HL-60 (cell line): ENCODE data around the gene COPB2.

ENCODE experiments used
- DNase-seq, 2 experiments: peaks; one replicate each; pipeline ENCODE4 v3.0.0-alpha.2; 2010 to 2020; ENCODE audit warnings: low read depth in 1 of 2, low spot score in 1 of 2
- H3K27ac ChIP-seq: fragments of 250-450 bp; sonication (Bioruptor Pico); replicated peaks from 2 replicates; pipeline ENCODE4 v1.5.1; 2020; ENCODE audit warnings: mild to moderate bottlenecking, moderate library complexity
- H3K27me3 ChIP-seq: fragments of 250-450 bp; sonication (Bioruptor Pico); 2 replicates; pipeline ENCODE4 v1.5.1; 2021; ENCODE audit warnings: mild to moderate bottlenecking, moderate library complexity; ENCODE audit not compliant: insufficient read depth, poor library complexity, severe bottlenecking
- H3K4me3 ChIP-seq: replicated peaks from 2 replicates; pipeline ENCODE4 v1.5.1; 2011; ENCODE audit warnings: mild to moderate bottlenecking, control low read depth, low read length; ENCODE audit not compliant: insufficient read depth
- CTCF ChIP-seq: IDR thresholded peaks from one replicate; pipeline ENCODE4 v1.5.1; 2011; ENCODE audit warnings: low read length, control low read depth, inconsistent platforms; ENCODE audit not compliant: insufficient read depth
- GABPA ChIP-seq: IDR thresholded peaks from 2 replicates; pipeline ENCODE4 v1.6.1; 2012; ENCODE audit warnings: low read depth
- POLR2AphosphoS5 ChIP-seq: IDR thresholded peaks from 2 replicates; pipeline ENCODE4 v1.6.1; 2012; ENCODE audit warnings: low read depth
- SPI1 ChIP-seq: IDR thresholded peaks from 2 replicates; pipeline ENCODE4 v1.6.1; 2012; ENCODE audit warnings: low read depth, mild to moderate bottlenecking, borderline replicate concordance
- TF ChIP-seq, protein P1 (sequence below): IDR thresholded peaks from 2 replicates; pipeline ENCODE4 v1.6.1; 2012; ENCODE audit warnings: low read depth; ENCODE audit not compliant: insufficient replicate concordance

The COPB2 gene

DNA sequence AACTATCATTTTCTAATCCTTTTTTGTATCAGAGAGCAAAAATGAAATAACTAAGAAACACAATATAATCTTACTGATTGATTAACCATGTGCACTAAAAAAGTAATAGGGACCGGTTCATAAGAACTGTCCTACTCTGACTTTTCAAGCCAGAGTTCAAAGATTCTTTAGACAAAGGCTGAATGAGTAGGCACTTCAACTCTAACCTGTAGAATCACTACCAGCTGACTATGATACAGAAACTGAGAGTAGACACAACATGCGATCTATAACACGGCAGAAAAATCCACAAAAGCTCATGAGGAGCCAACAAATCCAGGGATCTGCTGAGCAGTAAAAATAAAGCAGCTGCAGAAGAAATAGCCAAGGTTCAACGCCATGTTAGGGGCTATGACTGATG, 8.9 kb downstream of the COPB2 start:
- Histone ChIP-seq H3K27me3 (no peaks in the 10 kb centered on the region), H3K4me3 (no peak overlapping the region), H3K27ac (no peak overlapping the region)
- DNase-seq: no peak
- TF ChIP-seq, protein P1, sequence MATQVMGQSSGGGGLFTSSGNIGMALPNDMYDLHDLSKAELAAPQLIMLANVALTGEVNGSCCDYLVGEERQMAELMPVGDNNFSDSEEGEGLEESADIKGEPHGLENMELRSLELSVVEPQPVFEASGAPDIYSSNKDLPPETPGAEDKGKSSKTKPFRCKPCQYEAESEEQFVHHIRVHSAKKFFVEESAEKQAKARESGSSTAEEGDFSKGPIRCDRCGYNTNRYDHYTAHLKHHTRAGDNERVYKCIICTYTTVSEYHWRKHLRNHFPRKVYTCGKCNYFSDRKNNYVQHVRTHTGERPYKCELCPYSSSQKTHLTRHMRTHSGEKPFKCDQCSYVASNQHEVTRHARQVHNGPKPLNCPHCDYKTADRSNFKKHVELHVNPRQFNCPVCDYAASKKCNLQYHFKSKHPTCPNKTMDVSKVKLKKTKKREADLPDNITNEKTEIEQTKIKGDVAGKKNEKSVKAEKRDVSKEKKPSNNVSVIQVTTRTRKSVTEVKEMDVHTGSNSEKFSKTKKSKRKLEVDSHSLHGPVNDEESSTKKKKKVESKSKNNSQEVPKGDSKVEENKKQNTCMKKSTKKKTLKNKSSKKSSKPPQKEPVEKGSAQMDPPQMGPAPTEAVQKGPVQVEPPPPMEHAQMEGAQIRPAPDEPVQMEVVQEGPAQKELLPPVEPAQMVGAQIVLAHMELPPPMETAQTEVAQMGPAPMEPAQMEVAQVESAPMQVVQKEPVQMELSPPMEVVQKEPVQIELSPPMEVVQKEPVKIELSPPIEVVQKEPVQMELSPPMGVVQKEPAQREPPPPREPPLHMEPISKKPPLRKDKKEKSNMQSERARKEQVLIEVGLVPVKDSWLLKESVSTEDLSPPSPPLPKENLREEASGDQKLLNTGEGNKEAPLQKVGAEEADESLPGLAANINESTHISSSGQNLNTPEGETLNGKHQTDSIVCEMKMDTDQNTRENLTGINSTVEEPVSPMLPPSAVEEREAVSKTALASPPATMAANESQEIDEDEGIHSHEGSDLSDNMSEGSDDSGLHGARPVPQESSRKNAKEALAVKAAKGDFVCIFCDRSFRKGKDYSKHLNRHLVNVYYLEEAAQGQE: no peak
- no peak for TF ChIP-seq CTCF
- no peak for TF ChIP-seq POLR2AphosphoS5
- TF ChIP-seq GABPA: no peak
- no peak for TF ChIP-seq SPI1

- H3K27ac ChIP-seq: no peak overlapping the region
- TF ChIP-seq POLR2AphosphoS5 (no peak), CTCF (no peak), GABPA (no peak), SPI1 (no peak)
- TF ChIP-seq, protein P1: no peak
- no peak for DNase-seq
- no peaks in the 10 kb centered on the region for H3K27me3 ChIP-seq
- H3K4me3 ChIP-seq: no peak overlapping the region
Observed at GRCh38 chr3:139378587-139379241, 10.7 kb downstream of the COPB2 start.

DNA sequence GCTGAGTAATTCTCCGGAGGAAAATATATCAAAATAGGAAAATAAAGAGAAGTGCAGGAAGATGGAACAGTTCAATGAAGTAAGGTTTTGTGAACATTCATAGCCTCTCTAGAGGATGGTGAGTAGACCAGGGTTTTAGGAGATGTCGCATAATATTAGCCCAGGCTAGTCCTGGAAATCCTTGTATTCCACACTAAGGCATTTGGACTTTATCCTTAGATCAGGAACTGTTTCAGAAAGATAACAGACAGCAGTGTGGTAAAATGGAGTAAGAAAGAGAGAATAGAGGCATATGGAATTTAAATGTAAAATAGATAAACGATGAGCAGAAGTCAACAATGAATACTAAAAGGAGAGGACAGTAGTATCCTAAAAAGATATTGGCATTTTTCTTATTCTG, 12.1 kb downstream of the COPB2 start:
- Histone ChIP-seq H3K4me3 (no peak overlapping the region), H3K27me3 (no peaks in the 10 kb centered on the region), H3K27ac (no peak overlapping the region)
- DNase-seq: no peak
- TF ChIP-seq POLR2AphosphoS5: no peak

DNA sequence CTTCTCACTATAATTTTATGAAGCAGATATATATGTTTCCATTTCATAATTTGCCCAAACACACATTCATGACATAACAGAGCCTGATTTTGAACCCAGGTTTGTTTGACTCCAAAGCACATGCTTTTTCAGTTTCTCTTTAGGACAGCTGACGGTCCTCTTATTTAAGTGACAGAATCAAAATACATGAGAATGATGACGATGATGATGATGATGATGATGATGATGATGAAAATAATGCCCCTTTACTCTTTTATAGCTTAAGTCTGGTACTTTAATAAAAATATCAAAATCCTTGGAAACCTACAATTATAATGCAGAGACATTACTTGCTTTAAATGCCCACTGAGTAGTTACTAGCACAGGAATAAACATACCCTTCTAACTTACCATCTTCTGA, 15.3 kb downstream of the COPB2 start:
- no peak overlapping the region for H3K4me3 ChIP-seq
- DNase-seq: no peak
- TF ChIP-seq CTCF: no peak
- TF ChIP-seq SPI1: no peak
- no peak for TF ChIP-seq GABPA
- no peak for TF ChIP-seq POLR2AphosphoS5
- TF ChIP-seq, protein P1: no peak
- no peaks in the 10 kb centered on the region for H3K27me3 ChIP-seq
- H3K27ac ChIP-seq: no peak overlapping the region
